MM.1S (cell line): Measurements from ENCODE around the gene AQP5.
"Not testable (repeated sequence)": the region's sequence is repeated elsewhere in the genome, so short reads cannot be mapped to it uniquely, and the experiment has no call there.

Experiments used
- DNase-seq: peaks from one replicate; pipeline ENCODE4 v3.0.0-alpha.2; 2015
- H2AFZ ChIP-seq: fragments of 300-600 bp; sonication (generic); 2 replicates; pipeline ENCODE4 v1.6.0; 2016; ENCODE audit warnings: antibody characterized with exemption, low read length
- H3F3A ChIP-seq: fragments of 300-600 bp; sonication (generic); 2 replicates; pipeline ENCODE4 v1.6.1; 2016; ENCODE audit warnings: mild to moderate bottlenecking, antibody characterized with exemption, low read length, moderate library complexity, mixed read lengths; ENCODE audit not compliant: insufficient read depth
- H3K27ac ChIP-seq: fragments of 300-600 bp; sonication (generic); 2 replicates; pipeline ENCODE4 v1.5.1; 2016; ENCODE audit warnings: mild to moderate bottlenecking, low read length
- H3K27me3 ChIP-seq: fragments of 300-600 bp; sonication (generic); replicated peaks from 2 replicates; pipeline ENCODE4 v1.6.0; 2016; ENCODE audit warnings: low read length; ENCODE audit not compliant: insufficient read depth
- H3K36me3 ChIP-seq: fragments of 300-600 bp; sonication (generic); replicated peaks from 2 replicates; pipeline ENCODE4 v1.6.1; 2016; ENCODE audit warnings: mild to moderate bottlenecking, low read length, mixed read lengths; ENCODE audit not compliant: insufficient read depth
- H3K4me1 ChIP-seq: fragments of 300-600 bp; sonication (generic); 2 replicates; pipeline ENCODE4 v1.6.1; 2016; ENCODE audit warnings: low read length, mixed read lengths
- H3K4me2 ChIP-seq: fragments of 300-600 bp; sonication (generic); 2 replicates; pipeline ENCODE4 v1.6.0; 2016; ENCODE audit warnings: low read depth, low read length
- H3K4me3 ChIP-seq: fragments of 300-600 bp; sonication (generic); 2 replicates; pipeline ENCODE4 v1.5.1; 2016; ENCODE audit warnings: low read length, mixed read lengths
- H3K79me2 ChIP-seq: fragments of 300-600 bp; sonication (generic); 2 replicates; pipeline ENCODE4 v1.6.1; 2016; ENCODE audit warnings: mixed run types, low read length, mixed read lengths
- H3K9ac ChIP-seq: fragments of 300-600 bp; sonication (generic); 2 replicates; pipeline ENCODE4 v1.6.1; 2016; ENCODE audit warnings: low read length, mixed read lengths
- H3K9me2 ChIP-seq: fragments of 300-600 bp; sonication (generic); replicated peaks from 2 replicates; pipeline ENCODE4 v1.6.1; 2016; ENCODE audit warnings: mild to moderate bottlenecking, low read length, mixed read lengths; ENCODE audit not compliant: insufficient read depth
- H3K9me3 ChIP-seq: fragments of 300-600 bp; sonication (generic); replicated peaks from 2 replicates; pipeline ENCODE4 v1.6.1; 2016; ENCODE audit warnings: mild to moderate bottlenecking, low read length, mixed read lengths; ENCODE audit not compliant: insufficient read depth
- H4K20me1 ChIP-seq: fragments of 300-600 bp; sonication (generic); 2 replicates; pipeline ENCODE4 v1.6.1; 2016; ENCODE audit warnings: mild to moderate bottlenecking, low read length, moderate library complexity, mixed read lengths; ENCODE audit not compliant: insufficient read depth
- EZH2 ChIP-seq: fragments of 300-600 bp; sonication (generic); optimal IDR thresholded peaks from 2 replicates; pipeline ENCODE3; 2017; ENCODE audit warnings: low read depth, mild to moderate bottlenecking, antibody characterized with exemption, low read length, mixed read lengths
- EZH2phosphoT487 ChIP-seq: fragments of 300-600 bp; sonication (generic); IDR thresholded peaks from 2 replicates; pipeline ENCODE4 v1.6.1; 2018; ENCODE audit warnings: antibody characterized with exemption, low read length
- TF ChIP-seq, protein P1 (sequence below): fragments of 300-600 bp; sonication (generic); IDR thresholded peaks from 2 replicates; pipeline ENCODE4 v1.5.1; 2016; ENCODE audit warnings: antibody characterized with exemption, low read length, mixed read lengths

The AQP5 gene

DNA sequence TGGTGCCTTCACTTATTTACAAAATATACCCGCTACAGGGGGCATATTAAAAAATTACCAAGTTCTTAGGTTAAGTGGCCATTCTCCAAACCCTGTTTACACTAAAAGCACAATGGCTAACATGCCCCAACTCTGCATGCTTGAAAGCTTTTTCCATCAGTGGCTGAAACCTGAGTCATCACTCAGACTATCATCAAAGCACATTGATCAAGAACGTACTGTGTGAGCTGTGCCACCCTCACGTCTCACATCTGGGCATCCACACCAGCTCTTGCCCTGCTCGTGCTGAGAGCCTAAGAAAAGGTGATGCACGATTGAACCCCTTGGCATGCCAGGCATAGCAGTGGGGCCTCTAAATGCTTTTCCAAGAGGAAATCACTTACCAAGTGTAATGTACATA is 24.3 kb downstream of the AQP5 start:
- Histone ChIP-seq H3K36me3 (peaks cover 3% of the 10 kb centered on the region; the same call in 1 of the 2 replicates), H3K79me2 (no peaks in the 10 kb centered on the region), H3K9me2 (no peaks in the 10 kb centered on the region), H3K27me3 (no peaks in the 10 kb centered on the region), H3K9me3 (no peaks in the 10 kb centered on the region), H3K27ac (no peak overlapping the region), H3K4me2 (no peak overlapping the region), H3K9ac (no peak overlapping the region), H3K4me3 (no peak overlapping the region), H3K4me1 (no peaks in the 10 kb centered on the region), H3F3A (no peaks in the 10 kb centered on the region), H4K20me1 (no peaks in the 10 kb centered on the region), H2AFZ (no peak overlapping the region)
- TF ChIP-seq, protein P1, sequence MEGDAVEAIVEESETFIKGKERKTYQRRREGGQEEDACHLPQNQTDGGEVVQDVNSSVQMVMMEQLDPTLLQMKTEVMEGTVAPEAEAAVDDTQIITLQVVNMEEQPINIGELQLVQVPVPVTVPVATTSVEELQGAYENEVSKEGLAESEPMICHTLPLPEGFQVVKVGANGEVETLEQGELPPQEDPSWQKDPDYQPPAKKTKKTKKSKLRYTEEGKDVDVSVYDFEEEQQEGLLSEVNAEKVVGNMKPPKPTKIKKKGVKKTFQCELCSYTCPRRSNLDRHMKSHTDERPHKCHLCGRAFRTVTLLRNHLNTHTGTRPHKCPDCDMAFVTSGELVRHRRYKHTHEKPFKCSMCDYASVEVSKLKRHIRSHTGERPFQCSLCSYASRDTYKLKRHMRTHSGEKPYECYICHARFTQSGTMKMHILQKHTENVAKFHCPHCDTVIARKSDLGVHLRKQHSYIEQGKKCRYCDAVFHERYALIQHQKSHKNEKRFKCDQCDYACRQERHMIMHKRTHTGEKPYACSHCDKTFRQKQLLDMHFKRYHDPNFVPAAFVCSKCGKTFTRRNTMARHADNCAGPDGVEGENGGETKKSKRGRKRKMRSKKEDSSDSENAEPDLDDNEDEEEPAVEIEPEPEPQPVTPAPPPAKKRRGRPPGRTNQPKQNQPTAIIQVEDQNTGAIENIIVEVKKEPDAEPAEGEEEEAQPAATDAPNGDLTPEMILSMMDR = no peak
- no peak for TF ChIP-seq EZH2
- TF ChIP-seq EZH2phosphoT487 = no peak
- no peak for DNase-seq

DNA sequence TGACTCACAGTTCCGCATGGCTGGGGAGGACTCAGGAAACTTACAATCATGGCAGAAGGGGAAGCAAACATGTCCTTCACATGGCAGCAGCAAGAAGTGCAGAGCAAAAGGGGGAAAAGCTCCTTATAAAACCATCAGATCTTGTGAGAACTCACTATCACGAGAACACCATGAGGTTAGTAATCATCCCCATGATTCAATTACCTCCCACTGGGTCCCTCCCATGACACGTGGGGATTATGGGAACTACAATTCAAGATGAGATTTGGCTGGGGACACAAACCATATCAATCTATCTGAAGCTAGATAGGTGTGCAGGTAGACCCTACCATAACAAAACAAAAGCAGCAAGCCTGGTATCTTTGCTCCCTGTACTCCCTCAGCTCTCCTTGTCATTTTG is 24.8 kb downstream of the AQP5 start:
- H3K36me3 ChIP-seq = not testable (repeated sequence)

DNA sequence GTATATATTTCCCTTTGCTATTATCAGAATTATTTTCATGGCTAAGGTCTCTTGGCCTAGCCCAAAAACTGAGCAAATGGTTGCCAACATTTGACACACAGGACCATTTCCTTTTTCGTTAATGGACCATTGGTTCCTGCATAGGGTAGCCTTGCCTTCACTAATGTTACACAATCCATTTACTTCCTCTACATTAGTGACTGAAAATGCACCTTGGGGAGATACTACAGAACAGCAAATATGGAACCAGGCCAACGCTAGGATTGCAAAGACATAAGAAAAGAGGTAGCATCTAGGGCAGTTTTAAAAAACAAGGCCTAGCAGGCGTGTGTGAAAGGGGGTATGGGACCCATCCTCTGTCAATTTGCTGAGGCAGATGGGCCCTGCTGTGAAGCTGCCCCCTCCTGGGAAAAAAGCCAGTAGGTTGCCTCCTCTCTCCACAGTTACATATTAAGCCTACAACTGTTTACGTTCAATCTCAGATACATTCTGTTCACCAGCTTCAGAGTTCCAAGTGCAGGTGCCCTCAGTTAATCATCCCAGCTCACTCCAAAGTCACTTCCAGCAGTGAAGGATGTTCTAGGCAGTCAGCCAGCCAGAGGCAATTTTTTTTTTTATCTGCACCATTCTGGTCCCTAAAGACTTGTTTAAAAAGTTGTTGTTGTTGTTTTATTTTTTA is 26.1 kb downstream of the AQP5 start:
- no peak overlapping the region for H3K4me2 ChIP-seq
- H3K4me1 ChIP-seq = no peaks in the 10 kb centered on the region
- no peak overlapping the region for H3K9ac ChIP-seq
- no peaks in the 10 kb centered on the region for H4K20me1 ChIP-seq
- H3K9me3 ChIP-seq = no peaks in the 10 kb centered on the region
- no peak overlapping the region for H2AFZ ChIP-seq
- H3K9me2 ChIP-seq = no peaks in the 10 kb centered on the region
- H3F3A ChIP-seq = no peaks in the 10 kb centered on the region
- H3K27me3 ChIP-seq = no peaks in the 10 kb centered on the region
- no peak for DNase-seq
- no peak overlapping the region for H3K27ac ChIP-seq
- no peak for TF ChIP-seq EZH2
- no peak overlapping the region for H3K4me3 ChIP-seq
- peaks cover 15% of the 10 kb centered on the region; the same call in 1 of the 2 replicates for H3K36me3 ChIP-seq
- H3K79me2 ChIP-seq = no peaks in the 10 kb centered on the region

More for the DNA sequence above, 24.8 kb downstream of the AQP5 start:
- H3K4me1 ChIP-seq, H3K27ac ChIP-seq, H3K9me2 ChIP-seq, H2AFZ ChIP-seq, H4K20me1 ChIP-seq, H3F3A ChIP-seq, DNase-seq, H3K9me3 ChIP-seq, H3K27me3 ChIP-seq, H3K4me3 ChIP-seq, H3K9ac ChIP-seq, H3K79me2 ChIP-seq, H3K4me2 ChIP-seq: not testable (repeated sequence)

DNA sequence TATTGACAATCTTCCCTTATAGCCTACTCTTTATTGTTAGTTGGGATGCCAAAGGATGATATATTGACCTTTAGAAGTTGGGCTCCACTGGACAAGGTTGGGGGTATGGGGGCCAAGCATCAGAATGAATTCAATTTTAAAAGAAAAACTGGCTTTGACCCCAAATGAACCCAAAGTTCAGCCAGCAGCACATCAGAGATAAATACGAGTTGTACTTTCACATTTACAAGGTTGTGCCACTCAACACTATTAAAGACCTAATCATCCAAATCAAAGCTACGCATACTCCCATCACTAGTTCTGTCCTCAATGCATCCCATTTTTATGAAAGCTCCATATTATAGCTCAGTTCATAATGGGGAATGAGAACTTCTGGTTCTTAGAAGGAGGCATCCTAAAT is 27.7 kb downstream of the AQP5 start:
- H3K27ac ChIP-seq, H3F3A ChIP-seq, H3K4me1 ChIP-seq, H3K27me3 ChIP-seq, H4K20me1 ChIP-seq, H2AFZ ChIP-seq, H3K9me3 ChIP-seq, DNase-seq, H3K79me2 ChIP-seq, H3K4me3 ChIP-seq, H3K4me2 ChIP-seq, H3K9me2 ChIP-seq, H3K9ac ChIP-seq: not testable (repeated sequence)
- peaks cover 18% of the 10 kb centered on the region; the same call in 1 of the 2 replicates for H3K36me3 ChIP-seq

DNA sequence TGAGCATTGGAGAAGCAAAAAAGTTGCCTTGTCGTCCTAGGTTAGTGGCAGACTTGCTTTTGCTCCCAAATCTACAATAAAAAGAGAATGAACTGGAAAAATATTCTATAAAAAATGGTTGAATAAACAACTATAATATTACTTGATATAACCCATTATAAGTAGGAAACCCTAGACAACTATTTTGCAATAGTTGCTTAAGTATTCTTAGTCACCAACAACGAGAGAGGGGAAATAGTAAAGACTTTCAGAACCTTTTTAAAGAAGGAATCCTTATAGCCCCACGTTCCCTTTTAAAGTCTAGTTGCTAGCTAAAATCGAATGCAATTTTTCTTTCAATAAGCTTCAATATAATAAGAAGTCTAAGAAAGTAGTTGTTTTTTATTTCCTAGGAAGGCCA is 28.6 kb downstream of the AQP5 start:
- Histone ChIP-seq H3K9ac (no peak overlapping the region), H3K4me1 (no peaks in the 10 kb centered on the region), H3K36me3 (peaks cover 19% of the 10 kb centered on the region; the same call in 1 of the 2 replicates), H4K20me1 (no peaks in the 10 kb centered on the region), H3K9me3 (no peaks in the 10 kb centered on the region), H3K79me2 (no peaks in the 10 kb centered on the region), H3K9me2 (no peaks in the 10 kb centered on the region), H3K4me2 (no peak overlapping the region), H3K27me3 (no peaks in the 10 kb centered on the region), H3K4me3 (no peak overlapping the region), H2AFZ (no peak overlapping the region), H3K27ac (no peak overlapping the region), H3F3A (no peaks in the 10 kb centered on the region)
- no peak for DNase-seq
- no peak for TF ChIP-seq EZH2
- TF ChIP-seq, protein P1 = no peak
- TF ChIP-seq EZH2phosphoT487 = no peak
